Body of pancreas (tissue), 4 donors: ENCODE results near the gene ANKRD55.

Experiments
- CTCF ChIP-seq, 7 experiments: fragments of 450-650 bp in 4 of 7; fragments of 200-600 bp in 3 of 7; sonication (generic) in 3 of 7; IDR thresholded peaks; one replicate each; pipeline ENCODE4 v1.5.1; 2016 to 2019; ENCODE audit warnings: antibody characterized with exemption in 7 of 7
- POLR2A ChIP-seq, 3 donors: fragments of 450-650 bp; IDR thresholded peaks; one replicate each; pipeline ENCODE4 v1.6.1; 2016; ENCODE audit warnings: antibody characterized with exemption in 3 of 3, mild to moderate bottlenecking in 2 of 3

DNA sequence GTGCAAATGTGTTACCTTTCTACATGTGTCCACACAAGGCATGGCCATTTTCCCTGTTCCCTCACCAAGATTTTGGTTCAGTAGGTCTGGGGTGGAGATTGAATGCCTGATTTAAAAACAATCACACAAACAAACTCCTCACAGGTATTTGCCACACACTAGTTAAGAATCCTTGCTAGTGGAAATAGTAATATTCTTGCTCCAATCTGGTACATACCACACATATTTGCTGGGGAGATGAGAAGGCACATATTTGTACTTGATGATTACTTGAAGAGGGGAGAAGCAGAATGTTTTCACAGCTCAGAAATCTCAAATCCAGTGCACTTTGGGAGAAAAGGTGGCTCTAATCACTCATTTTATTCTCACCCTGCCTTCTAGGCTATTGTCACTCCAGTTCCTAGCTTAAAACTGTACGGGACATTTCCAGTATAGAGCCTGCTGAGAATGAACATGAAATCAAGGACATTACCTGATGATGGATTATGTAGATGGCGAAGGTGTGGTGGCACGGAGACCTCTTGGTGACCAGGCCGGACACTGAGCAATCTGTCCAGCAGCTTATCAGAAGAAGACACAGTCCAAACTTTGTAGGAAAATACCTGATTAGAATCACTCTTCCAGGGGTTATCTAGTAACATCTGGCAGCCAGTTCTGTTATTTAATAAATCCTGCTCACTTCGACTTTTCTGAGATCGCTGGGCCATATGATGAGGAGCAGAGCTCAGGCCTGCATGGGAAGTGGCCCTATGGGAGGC is 122.3 kb downstream of the ANKRD55 start:
- TF ChIP-seq CTCF (IDR thresholded peaks at IDR 0.05) = no peak
- no peak for TF ChIP-seq POLR2A (IDR thresholded peaks at IDR 0.05)
